Measurements from ENCODE around the gene FBXO8.

The FBXO8 gene

GRCh38 chr4:174198396-174198795 is 85.1 kb downstream of the FBXO8 start:
- DNase-seq = no peak
- Mint-ChIP-seq H3K27me3 (peaks cover 10 to 36% of the 10 kb centered on the region in 2 donors), H3K4me3 (no peak overlapping the region), H3K9me3 (no peaks in the 10 kb centered on the region), H3K36me3 (no peaks in the 10 kb centered on the region), H3K27ac (no peak overlapping the region), H3K4me1 (peaks cover 0 to 1% of the 10 kb centered on the region in 2 donors)
- no peak for ATAC-seq (replicated peaks)

DNA sequence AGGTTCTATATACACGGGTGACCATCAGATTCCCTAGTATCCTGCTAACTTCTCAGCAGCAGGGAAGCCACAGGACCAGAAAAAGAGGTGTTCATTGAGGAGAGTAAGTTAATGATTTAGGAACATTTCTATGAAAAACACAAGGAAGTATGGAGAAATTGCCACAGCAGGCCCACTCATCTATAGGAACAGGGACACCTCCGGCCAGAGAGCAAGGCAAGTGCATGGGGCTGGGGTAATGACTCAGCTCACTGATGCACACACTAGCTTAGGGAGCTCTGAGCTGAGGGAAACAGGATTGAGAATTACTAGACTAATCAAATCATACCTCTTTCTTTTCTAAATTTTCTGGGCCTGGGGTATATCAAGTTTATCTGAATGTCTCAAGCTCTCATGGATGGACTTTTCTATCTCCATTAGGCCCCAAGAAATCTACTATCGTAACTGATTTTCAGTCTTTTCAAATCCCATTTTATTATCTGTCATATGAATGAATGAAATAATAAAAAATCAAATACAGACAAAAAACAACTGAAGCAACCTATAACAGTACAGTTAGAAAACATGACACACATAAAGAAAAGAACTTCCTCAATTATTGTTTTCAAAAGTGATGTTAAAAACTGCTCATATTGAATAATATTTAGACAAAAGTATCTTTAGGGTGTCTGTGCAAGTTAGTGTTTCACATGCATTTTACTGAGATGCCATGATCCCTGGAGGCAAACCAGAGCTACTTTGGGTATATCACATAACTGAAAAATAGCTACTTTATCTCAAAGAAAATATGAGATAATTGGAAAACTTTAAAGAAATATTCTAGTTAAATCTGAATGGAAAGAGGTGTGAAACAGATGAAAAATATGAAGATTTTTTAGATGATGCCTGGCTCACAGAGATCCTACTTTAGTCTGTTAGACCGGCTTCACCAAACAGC is 89.8 kb downstream of the FBXO8 start:
- DNase-seq (no peak), ATAC-seq (replicated peaks) (no peak)
- H3K9me3 Mint-ChIP-seq = no peaks in the 10 kb centered on the region
- H3K36me3 Mint-ChIP-seq = no peaks in the 10 kb centered on the region
- no peak overlapping the region for H3K4me3 Mint-ChIP-seq
- peaks cover 17 to 51% of the 10 kb centered on the region in 2 donors for H3K27me3 Mint-ChIP-seq
- no peak overlapping the region for H3K27ac Mint-ChIP-seq
- H3K4me1 Mint-ChIP-seq = peaks cover 0 to 1% of the 10 kb centered on the region in 2 donors

- Mint-ChIP-seq H3K27ac (no peak overlapping the region), H3K27me3 (peaks cover 17 to 50% of the 10 kb centered on the region in 2 donors), H3K36me3 (no peaks in the 10 kb centered on the region), H3K9me3 (no peaks in the 10 kb centered on the region), H3K4me1 (peaks cover 0 to 1% of the 10 kb centered on the region in 2 donors), H3K4me3 (no peak overlapping the region)
- no peak for ATAC-seq (replicated peaks)
- no peak for DNase-seq
These were observed 90.5 kb downstream of the FBXO8 start for GRCh38 chr4:174192943-174193342.

DNA sequence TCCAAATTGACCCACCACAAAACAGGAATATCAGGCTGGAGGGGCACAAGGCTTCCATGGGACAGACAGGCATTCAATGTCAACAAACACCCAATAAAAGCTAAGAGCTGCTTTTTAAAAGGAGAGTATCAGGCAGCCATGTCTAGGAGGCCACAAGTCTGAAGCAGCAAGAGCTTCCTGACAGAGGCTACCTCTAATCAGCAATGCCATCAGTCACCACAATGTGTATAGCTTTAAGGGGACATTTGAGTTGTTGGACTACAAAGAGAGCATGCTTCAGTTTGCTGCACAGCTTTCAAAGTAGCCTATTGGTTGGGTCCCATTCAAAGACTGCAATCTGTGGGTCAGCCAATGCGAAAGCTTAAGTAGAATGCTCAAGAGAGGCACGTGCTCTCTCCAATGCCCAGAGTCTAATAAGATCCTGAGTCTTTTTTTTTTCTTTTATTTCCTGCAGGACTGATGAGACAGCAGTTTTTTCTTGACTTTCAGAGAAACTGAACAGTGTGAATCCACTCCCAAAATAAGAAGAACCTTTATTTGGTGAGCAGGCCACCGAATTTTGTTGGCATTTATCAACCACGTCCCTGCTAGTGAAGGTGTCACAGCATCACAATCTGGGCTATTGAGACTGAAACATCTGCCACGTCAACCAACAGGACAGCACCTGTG is 92.5 kb downstream of the FBXO8 start:
- ATAC-seq (replicated peaks) (no peak), DNase-seq (no peak)
- H3K27me3 Mint-ChIP-seq = peaks cover 19 to 45% of the 10 kb centered on the region in 2 donors
- no peak overlapping the region for H3K4me3 Mint-ChIP-seq
- no peak overlapping the region for H3K27ac Mint-ChIP-seq
- H3K4me1 Mint-ChIP-seq = peaks cover 0 to 1% of the 10 kb centered on the region in 2 donors
- no peaks in the 10 kb centered on the region for H3K9me3 Mint-ChIP-seq
- H3K36me3 Mint-ChIP-seq = no peaks in the 10 kb centered on the region

DNA sequence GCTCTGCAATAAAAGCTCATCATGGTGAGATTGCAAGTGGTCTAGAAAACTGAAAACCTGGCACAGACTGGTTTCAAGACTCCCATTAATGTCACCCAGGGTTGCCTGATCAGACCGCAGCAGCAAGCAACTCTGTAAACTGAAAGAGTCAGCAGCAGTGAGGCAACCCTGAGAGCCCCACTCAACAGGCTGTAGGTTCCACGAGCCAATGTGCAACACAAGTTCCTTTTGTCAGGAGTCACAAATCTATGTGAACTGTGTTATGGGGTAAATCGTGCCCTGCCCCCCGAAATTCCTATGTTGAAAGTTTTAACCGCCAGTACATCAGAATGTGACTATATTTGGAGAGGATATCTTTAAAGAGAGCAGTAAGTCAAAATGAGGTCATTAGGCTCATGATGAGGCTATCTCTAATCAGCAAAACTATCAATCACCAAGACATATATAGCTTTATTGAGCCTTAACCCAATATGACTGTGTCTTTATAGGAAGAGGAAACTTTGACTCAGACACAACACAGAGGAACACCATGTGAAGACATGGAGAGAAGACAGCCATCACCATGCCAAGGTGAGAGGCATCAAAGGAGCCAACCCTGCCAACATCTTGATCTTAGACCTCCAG is 94.0 kb downstream of the FBXO8 start:
- Mint-ChIP-seq H3K4me3 (no peak overlapping the region), H3K36me3 (no peaks in the 10 kb centered on the region), H3K27ac (no peak overlapping the region), H3K9me3 (no peaks in the 10 kb centered on the region), H3K27me3 (peaks cover 23 to 45% of the 10 kb centered on the region in 2 donors), H3K4me1 (no peaks in the 10 kb centered on the region)
- DNase-seq (no peak), ATAC-seq (replicated peaks) (no peak)
